Prostate gland (tissue), 2 donors: ENCODE measurements around the gene SMLR1. TPM values are rescaled to one million over a fixed set of nuclear protein-coding genes. Genes with fewer than 3 reads are reported as not detected.

Experiments
- DNase-seq: peaks from one replicate; pipeline ENCODE4 v3.0.0-alpha.2; 2019; ENCODE audit warnings: low spot score
- H3K27ac ChIP-seq, 2 donors: fragments of 200-600 bp; sonication (generic); 2 replicates each; pipeline ENCODE4 v1.5.1; 2017 to 2019
- H3K27me3 ChIP-seq: fragments of 200-600 bp; sonication (generic); replicated peaks from 2 replicates; pipeline ENCODE4 v1.5.1; 2019; ENCODE audit not compliant: insufficient read depth
- H3K36me3 ChIP-seq, 2 donors: fragments of 200-600 bp; sonication (generic); 1 replicate in 1 of 2; 2 replicates in 1 of 2; pipeline versions ENCODE4 v1.5.1 to v1.8.1; 2017 to 2019
- H3K4me1 ChIP-seq: fragments of 200-600 bp; sonication (generic); replicated peaks from 2 replicates; pipeline ENCODE4 v1.5.1; 2019
- H3K4me3 ChIP-seq, 2 donors: fragments of 200-600 bp; sonication (generic); 2 replicates each; pipeline ENCODE4 v1.5.1; 2017 to 2019
- H3K9me3 ChIP-seq: fragments of 200-600 bp; sonication (generic); 2 replicates; pipeline ENCODE4 v1.5.1; 2017
- POLR2A ChIP-seq: fragments of 450-650 bp; IDR thresholded peaks from one replicate; pipeline ENCODE4 v1.6.1; 2016; ENCODE audit warnings: antibody characterized with exemption, mild to moderate bottlenecking
- POLR2AphosphoS5 ChIP-seq: sonication (generic); formaldehyde crosslinking; IDR thresholded peaks from one replicate; pipeline ENCODE4 v1.6.1; 2017; ENCODE audit warnings: antibody characterized with exemption
- WGBS: methylation state at CpG from one replicate; pipeline ENCODE4 v1.1.5; 2018; 5-methylcytosine and 5-hydroxymethylcytosine counted together
- intact Hi-C: fragments of 100-400 bp; cut with DNase I; formaldehyde crosslinking; loops from one replicate; pipeline ENCODE4 v1.14.2; 2022
- total RNA-seq, 2 donors: library from RNA; depleted of rRNA; stranded (reverse); fragments of >200 nt; gene quantifications; one replicate each; pipeline ENCODE4 v1.1.0, GENCODE V29; 2016
- TF ChIP-seq, protein P1 (sequence below), 4 experiments: fragments of 200-600 bp in 2 of 4; fragments of 450-650 bp in 2 of 4; sonication (generic) in 2 of 4; IDR thresholded peaks; 1 replicate in 3 of 4; 2 replicates in 1 of 4; pipeline ENCODE4 v1.5.1; 2016 to 2019; ENCODE audit warnings: antibody characterized with exemption in 4 of 4, mild to moderate bottlenecking in 2 of 4, moderate library complexity in 2 of 4

Gene SMLR1
- total RNA-seq, 2 donors from 2014 or later = 0.28 TPM; not detected in 1

DNA sequence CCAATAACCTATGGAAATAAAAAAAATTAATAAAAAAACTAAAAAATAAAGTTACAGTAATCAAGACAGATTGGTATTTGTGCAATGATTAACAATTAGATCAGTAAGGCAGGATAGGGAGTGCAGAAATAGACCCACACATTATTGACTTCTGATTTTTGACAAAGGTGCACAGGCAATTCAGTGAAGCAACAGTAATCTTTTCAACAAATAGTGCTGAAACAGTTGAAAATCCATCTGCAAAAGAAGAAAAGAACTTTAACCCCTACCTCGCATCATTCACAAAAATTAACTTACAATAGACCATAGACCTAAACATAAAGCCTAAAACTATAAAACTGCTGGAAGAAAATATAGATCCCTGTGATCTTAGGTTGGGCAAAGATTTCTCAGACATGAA, 4.5 kb upstream of the SMLR1 start:
- no peak for DNase-seq
- no peaks in the 10 kb centered on the region for H3K27me3 ChIP-seq
- H3K9me3 ChIP-seq = no peaks in the 10 kb centered on the region
- no peaks in the 10 kb centered on the region for H3K36me3 ChIP-seq
- no peak overlapping the region for H3K27ac ChIP-seq
- H3K4me3 ChIP-seq = no peak overlapping the region
- H3K4me1 ChIP-seq = no peaks in the 10 kb centered on the region
- WGBS = 92% methylated on average over 1 of the region's 1 CpG
- intact Hi-C loops = no loop called here
- TF ChIP-seq POLR2A = no peak
- TF ChIP-seq, protein P1, sequence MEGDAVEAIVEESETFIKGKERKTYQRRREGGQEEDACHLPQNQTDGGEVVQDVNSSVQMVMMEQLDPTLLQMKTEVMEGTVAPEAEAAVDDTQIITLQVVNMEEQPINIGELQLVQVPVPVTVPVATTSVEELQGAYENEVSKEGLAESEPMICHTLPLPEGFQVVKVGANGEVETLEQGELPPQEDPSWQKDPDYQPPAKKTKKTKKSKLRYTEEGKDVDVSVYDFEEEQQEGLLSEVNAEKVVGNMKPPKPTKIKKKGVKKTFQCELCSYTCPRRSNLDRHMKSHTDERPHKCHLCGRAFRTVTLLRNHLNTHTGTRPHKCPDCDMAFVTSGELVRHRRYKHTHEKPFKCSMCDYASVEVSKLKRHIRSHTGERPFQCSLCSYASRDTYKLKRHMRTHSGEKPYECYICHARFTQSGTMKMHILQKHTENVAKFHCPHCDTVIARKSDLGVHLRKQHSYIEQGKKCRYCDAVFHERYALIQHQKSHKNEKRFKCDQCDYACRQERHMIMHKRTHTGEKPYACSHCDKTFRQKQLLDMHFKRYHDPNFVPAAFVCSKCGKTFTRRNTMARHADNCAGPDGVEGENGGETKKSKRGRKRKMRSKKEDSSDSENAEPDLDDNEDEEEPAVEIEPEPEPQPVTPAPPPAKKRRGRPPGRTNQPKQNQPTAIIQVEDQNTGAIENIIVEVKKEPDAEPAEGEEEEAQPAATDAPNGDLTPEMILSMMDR (IDR thresholded peaks at IDR 0.05) = no peak
- TF ChIP-seq POLR2AphosphoS5 = no peak

DNA sequence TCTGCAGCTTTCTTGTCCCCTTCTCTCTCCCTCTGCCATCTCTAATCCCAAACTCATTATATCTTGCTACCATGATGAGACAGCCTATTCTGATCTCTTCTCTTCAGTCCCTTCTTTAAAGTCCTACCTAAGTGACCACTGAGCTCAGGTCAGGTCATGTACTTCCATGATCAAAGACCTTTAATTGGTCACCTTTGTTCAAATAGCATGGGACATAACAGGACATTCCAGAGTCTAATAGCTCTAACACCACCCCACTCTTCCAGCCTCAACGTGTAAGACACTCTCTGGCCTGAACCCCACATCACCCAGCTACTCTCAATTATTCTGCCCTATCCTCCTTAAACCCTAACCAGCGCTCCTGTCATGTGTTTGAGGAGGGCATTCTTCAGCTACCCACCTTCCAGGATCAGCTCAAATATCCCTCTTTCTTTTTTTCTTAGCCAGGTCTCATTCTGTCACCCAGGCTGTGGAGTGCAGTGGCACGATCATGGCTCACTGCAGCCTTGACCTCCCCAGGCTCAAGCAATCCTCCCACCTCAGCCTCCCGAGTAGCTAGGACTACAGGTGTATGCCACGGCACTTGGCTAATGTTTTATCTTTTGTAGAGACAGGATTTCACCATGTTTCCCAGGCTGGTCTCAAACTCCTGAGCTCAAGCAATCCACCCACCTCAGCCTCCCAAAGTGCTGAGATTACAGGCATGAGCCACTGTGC, 2.1 kb upstream of the SMLR1 start:
- WGBS = 76% methylated on average over 5 of the region's 5 CpGs
- DNase-seq = no peak

DNA sequence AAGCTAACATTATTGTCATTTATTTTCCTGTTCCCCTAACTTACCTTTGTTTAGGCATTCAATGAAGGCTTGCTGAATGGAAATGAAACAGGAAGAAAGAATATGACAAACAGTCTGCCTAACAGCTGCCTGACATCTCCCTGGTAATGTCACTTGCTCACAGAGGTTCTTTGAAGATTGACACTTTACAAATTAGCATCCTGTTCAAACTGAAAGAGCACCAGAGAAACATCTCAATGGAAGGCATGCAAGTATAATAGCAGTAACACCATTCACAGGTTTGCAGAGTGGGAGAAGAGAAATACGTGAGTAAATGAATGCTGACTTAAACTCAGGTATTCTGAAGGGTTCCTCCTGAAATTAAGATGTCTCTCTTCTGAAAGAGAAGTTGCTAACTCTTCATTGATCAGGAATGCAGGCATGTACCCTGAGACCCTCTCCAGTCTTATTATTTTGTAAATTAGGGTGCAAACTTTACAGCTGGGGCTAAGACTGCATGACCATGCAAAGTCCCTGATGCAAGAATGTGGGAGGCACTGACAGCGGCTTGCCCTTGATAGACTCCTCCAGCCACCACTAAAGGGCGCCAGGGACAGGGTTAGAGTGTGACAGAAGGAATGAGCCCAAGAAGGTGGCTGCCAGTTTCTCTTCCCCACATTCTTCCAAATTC, 1.3 kb upstream of the SMLR1 start:
- no peak for DNase-seq
- Histone ChIP-seq H3K36me3 (no peaks in the 10 kb centered on the region), H3K4me3 (no peak overlapping the region), H3K9me3 (no peaks in the 10 kb centered on the region), H3K4me1 (no peaks in the 10 kb centered on the region), H3K27ac (no peak overlapping the region), H3K27me3 (no peaks in the 10 kb centered on the region)
- intact Hi-C loops = no loop called here
- WGBS = 86% methylated on average over 3 of the region's 3 CpGs
- no peak for TF ChIP-seq POLR2AphosphoS5
- TF ChIP-seq POLR2A = no peak
- TF ChIP-seq, protein P1 (IDR thresholded peaks at IDR 0.05) = no peak

More for the DNA sequence above, 2.1 kb upstream of the SMLR1 start:
- no peak overlapping the region for H3K4me3 ChIP-seq
- no peaks in the 10 kb centered on the region for H3K36me3 ChIP-seq
- H3K27me3 ChIP-seq = no peaks in the 10 kb centered on the region
- H3K27ac ChIP-seq = no peak overlapping the region
- TF ChIP-seq, protein P1 (IDR thresholded peaks at IDR 0.05) = no peak
- TF ChIP-seq POLR2AphosphoS5 = no peak
- TF ChIP-seq POLR2A = no peak
- no peaks in the 10 kb centered on the region for H3K9me3 ChIP-seq
- no peaks in the 10 kb centered on the region for H3K4me1 ChIP-seq
- intact Hi-C loops = no loop called here

DNA sequence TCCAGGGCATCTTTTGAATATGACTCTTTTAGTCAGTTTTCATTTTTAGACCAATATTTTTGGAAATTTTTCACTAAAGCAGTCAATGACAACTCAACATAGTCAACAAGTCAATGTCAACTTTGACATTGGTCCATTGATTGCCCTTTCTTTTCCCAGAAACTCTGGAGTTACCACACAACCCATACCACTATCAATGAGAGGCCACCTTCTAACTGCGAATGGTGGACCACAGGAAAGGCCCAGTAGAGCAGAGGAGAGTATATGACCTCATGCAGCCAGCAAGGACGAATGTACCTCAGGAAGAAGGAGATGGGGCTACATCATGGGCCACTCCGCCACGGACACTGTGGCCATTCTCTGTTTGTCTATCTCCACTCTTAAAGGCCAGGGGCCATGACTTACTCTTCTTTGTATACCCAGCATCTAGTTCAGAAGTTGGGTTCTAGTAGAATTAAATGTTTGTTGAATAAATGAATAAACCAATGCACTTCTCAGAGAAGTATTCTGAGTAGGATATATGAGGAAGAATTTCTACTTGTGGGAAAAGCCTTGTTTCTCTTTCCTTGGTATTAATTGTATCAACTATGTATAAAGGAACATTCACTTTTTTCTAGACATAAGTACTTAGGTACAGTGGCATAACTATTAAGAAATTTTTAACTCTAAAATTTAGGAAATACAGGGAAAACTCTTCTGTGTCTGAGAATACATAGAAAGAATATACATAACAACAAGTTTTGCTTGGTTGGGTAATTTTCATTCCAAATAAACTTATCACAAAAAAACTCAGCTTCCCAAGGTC, 562 bp upstream of the SMLR1 start:
- Histone ChIP-seq H3K4me1 (no peaks in the 10 kb centered on the region), H3K27ac (no peak overlapping the region), H3K36me3 (no peaks in the 10 kb centered on the region), H3K9me3 (no peaks in the 10 kb centered on the region), H3K4me3 (no peak overlapping the region), H3K27me3 (no peaks in the 10 kb centered on the region)
- WGBS = 98% methylated on average over 4 of the region's 4 CpGs
- TF ChIP-seq, protein P1 (IDR thresholded peaks at IDR 0.05) = no peak
- no peak for TF ChIP-seq POLR2A
- no peak for TF ChIP-seq POLR2AphosphoS5
- intact Hi-C loops = no loop called here
- DNase-seq = no peak
